ENCODE results near the gene PLSCR1.

The PLSCR1 gene

DNA sequence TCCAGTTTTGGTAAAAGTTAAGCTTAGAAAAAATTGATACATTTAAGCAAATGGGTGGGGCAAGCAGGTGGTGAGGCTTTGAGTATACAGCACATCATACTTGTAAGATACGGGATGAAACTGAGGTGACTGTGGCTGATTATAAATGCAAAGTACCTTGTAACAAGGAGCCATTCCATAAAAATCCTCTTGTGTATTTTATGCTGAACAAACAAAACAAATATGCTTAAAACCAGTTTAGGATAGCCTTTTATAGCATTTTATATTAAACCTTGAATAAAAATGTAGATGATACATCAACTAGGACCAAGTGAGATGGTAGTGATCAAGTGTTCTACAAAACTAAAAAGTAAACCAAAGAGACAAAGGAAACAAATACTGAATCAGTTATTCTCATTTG, 3.4 kb downstream of the PLSCR1 start:
- TF ChIP-seq TOX (CRISPR knock-in tag; IDR thresholded peaks at IDR 0.05; ENCODE audit: borderline replicate concordance): no peak
- no peak for ATAC-seq

DNA sequence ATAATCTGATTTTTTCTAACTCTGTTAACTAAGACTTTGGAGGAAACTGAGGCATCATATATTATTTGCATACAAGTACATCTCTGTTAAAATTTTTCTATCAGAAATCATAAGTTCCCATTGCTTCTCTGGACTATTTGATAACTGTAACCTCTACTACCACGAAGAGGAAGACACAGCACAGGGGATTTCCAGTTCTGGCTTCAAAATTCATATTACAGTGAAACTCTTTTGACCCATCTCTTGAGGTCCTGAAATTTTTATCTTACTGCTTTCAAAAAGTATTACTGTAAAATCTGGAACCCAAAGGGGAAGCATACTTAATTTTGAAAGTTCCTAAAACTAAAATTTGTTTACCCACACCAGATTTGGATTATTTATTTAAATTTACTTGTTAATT, 4.2 kb downstream of the PLSCR1 start:
- no peak for ATAC-seq
- TF ChIP-seq ZNF70 (CRISPR knock-in tag; IDR thresholded peaks at IDR 0.05) (no peak), ZFP30 (CRISPR knock-in tag; IDR thresholded peaks at IDR 0.05) (no peak), ARNTL (CRISPR knock-in tag; IDR thresholded peaks at IDR 0.05; ENCODE audit: borderline replicate concordance, low read depth) (no peak), TCF4 (CRISPR knock-in tag; IDR thresholded peaks at IDR 0.05; ENCODE audit: borderline replicate concordance) (no peak), ZFP3 (CRISPR knock-in tag; IDR thresholded peaks at IDR 0.05) (no peak), ISL1 (CRISPR knock-in tag; IDR thresholded peaks at IDR 0.05) (no peak), RARB (CRISPR knock-in tag; IDR thresholded peaks at IDR 0.05) (no peak), GLIS3 (CRISPR knock-in tag; IDR thresholded peaks at IDR 0.05) (no peak), BACH2 (CRISPR knock-in tag; IDR thresholded peaks at IDR 0.05; ENCODE audit: borderline replicate concordance) (no peak), CSDC2 (CRISPR knock-in tag; IDR thresholded peaks at IDR 0.05) (no peak)
- TF ChIP-seq, protein P1, sequence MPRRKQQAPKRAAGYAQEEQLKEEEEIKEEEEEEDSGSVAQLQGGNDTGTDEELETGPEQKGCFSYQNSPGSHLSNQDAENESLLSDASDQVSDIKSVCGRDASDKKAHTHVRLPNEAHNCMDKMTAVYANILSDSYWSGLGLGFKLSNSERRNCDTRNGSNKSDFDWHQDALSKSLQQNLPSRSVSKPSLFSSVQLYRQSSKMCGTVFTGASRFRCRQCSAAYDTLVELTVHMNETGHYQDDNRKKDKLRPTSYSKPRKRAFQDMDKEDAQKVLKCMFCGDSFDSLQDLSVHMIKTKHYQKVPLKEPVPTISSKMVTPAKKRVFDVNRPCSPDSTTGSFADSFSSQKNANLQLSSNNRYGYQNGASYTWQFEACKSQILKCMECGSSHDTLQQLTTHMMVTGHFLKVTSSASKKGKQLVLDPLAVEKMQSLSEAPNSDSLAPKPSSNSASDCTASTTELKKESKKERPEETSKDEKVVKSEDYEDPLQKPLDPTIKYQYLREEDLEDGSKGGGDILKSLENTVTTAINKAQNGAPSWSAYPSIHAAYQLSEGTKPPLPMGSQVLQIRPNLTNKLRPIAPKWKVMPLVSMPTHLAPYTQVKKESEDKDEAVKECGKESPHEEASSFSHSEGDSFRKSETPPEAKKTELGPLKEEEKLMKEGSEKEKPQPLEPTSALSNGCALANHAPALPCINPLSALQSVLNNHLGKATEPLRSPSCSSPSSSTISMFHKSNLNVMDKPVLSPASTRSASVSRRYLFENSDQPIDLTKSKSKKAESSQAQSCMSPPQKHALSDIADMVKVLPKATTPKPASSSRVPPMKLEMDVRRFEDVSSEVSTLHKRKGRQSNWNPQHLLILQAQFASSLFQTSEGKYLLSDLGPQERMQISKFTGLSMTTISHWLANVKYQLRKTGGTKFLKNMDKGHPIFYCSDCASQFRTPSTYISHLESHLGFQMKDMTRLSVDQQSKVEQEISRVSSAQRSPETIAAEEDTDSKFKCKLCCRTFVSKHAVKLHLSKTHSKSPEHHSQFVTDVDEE (CRISPR knock-in tag; IDR thresholded peaks at IDR 0.05): no peak
- TF ChIP-seq, protein P2, sequence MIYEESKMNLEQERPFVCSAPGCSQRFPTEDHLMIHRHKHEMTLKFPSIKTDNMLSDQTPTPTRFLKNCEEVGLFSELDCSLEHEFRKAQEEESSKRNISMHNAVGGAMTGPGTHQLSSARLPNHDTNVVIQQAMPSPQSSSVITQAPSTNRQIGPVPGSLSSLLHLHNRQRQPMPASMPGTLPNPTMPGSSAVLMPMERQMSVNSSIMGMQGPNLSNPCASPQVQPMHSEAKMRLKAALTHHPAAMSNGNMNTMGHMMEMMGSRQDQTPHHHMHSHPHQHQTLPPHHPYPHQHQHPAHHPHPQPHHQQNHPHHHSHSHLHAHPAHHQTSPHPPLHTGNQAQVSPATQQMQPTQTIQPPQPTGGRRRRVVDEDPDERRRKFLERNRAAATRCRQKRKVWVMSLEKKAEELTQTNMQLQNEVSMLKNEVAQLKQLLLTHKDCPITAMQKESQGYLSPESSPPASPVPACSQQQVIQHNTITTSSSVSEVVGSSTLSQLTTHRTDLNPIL (CRISPR knock-in tag; IDR thresholded peaks at IDR 0.05; ENCODE audit: low read depth): no peak

DNA sequence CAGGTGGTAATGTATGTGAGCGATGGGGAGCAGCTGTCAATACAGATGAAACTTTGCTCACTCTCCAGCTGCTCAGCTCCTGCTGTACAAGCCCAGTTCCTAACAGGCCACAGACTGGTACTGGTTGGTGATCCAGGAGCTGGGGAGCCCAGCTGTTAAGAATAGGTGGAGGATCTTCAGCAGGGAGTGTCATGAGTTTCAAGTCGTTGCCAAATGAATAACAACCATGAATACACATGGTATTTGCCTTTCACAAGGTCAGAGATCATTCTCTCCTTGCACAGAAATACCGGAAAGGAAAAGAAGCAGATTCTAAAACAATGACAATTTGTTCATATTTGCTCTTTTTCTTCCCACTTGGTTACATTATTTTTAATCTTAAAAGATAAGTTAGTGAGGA, 5.1 kb downstream of the PLSCR1 start:
- no peak for ATAC-seq
- TF ChIP-seq TCF4 (CRISPR knock-in tag; IDR thresholded peaks at IDR 0.05; ENCODE audit: borderline replicate concordance) (no peak), GLIS3 (CRISPR knock-in tag; IDR thresholded peaks at IDR 0.05) (no peak), ESRRG (CRISPR knock-in tag; IDR thresholded peaks at IDR 0.05) (no peak), CSDC2 (CRISPR knock-in tag; IDR thresholded peaks at IDR 0.05) (no peak), ZFP3 (CRISPR knock-in tag; IDR thresholded peaks at IDR 0.05) (no peak)
- TF ChIP-seq, protein P2 (CRISPR knock-in tag; IDR thresholded peaks at IDR 0.05; ENCODE audit: low read depth): no peak

DNA sequence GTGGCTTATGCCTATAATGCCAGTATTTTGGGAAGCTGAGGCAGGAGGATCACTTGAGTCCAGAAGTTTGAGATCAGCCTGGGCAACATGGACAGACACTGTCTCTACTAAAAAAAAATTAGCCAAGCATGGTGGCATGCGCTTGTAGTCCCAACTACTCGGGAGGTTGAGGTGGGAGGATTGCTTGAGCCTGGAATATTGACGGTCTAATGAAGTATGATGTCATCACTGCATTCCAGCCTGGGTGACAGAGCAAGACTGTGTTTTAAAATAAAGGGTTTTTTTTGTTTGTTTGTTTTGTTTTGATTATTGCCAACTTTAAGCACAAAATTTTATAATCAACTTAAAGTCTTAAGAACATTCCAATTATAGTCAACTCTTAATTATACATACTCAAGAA, 6.8 kb downstream of the PLSCR1 start:
- no peak for TF ChIP-seq CSDC2 (CRISPR knock-in tag; IDR thresholded peaks at IDR 0.05)
- TF ChIP-seq, protein P3, sequence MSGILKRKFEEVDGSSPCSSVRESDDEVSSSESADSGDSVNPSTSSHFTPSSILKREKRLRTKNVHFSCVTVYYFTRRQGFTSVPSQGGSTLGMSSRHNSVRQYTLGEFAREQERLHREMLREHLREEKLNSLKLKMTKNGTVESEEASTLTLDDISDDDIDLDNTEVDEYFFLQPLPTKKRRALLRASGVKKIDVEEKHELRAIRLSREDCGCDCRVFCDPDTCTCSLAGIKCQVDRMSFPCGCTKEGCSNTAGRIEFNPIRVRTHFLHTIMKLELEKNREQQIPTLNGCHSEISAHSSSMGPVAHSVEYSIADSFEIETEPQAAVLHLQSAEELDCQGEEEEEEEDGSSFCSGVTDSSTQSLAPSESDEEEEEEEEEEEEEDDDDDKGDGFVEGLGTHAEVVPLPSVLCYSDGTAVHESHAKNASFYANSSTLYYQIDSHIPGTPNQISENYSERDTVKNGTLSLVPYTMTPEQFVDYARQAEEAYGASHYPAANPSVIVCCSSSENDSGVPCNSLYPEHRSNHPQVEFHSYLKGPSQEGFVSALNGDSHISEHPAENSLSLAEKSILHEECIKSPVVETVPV (CRISPR knock-in tag; IDR thresholded peaks at IDR 0.05): no peak
- no peak for TF ChIP-seq ZNF8 (CRISPR knock-in tag; IDR thresholded peaks at IDR 0.05)
- no peak for TF ChIP-seq ISL1 (CRISPR knock-in tag; IDR thresholded peaks at IDR 0.05)
- TF ChIP-seq, protein P4, sequence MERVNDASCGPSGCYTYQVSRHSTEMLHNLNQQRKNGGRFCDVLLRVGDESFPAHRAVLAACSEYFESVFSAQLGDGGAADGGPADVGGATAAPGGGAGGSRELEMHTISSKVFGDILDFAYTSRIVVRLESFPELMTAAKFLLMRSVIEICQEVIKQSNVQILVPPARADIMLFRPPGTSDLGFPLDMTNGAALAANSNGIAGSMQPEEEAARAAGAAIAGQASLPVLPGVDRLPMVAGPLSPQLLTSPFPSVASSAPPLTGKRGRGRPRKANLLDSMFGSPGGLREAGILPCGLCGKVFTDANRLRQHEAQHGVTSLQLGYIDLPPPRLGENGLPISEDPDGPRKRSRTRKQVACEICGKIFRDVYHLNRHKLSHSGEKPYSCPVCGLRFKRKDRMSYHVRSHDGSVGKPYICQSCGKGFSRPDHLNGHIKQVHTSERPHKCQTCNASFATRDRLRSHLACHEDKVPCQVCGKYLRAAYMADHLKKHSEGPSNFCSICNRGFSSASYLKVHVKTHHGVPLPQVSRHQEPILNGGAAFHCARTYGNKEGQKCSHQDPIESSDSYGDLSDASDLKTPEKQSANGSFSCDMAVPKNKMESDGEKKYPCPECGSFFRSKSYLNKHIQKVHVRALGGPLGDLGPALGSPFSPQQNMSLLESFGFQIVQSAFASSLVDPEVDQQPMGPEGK (CRISPR knock-in tag; IDR thresholded peaks at IDR 0.05; ENCODE audit: borderline replicate concordance): no peak
- TF ChIP-seq ESRRG (CRISPR knock-in tag; IDR thresholded peaks at IDR 0.05): no peak
- no peak for TF ChIP-seq ZC3H10 (CRISPR knock-in tag; IDR thresholded peaks at IDR 0.05)
- no peak for TF ChIP-seq BACH2 (CRISPR knock-in tag; IDR thresholded peaks at IDR 0.05; ENCODE audit: borderline replicate concordance)
- TF ChIP-seq ZFP3 (CRISPR knock-in tag; IDR thresholded peaks at IDR 0.05): no peak
- TF ChIP-seq TOX (CRISPR knock-in tag; IDR thresholded peaks at IDR 0.05; ENCODE audit: borderline replicate concordance): no peak
- no peak for TF ChIP-seq SNAI2 (CRISPR knock-in tag; IDR thresholded peaks at IDR 0.05)
- TF ChIP-seq ZNF70 (CRISPR knock-in tag; IDR thresholded peaks at IDR 0.05): no peak
- TF ChIP-seq RARB (CRISPR knock-in tag; IDR thresholded peaks at IDR 0.05): no peak
- TF ChIP-seq TCF4 (CRISPR knock-in tag; IDR thresholded peaks at IDR 0.05; ENCODE audit: borderline replicate concordance): no peak
- TF ChIP-seq PPARA (CRISPR knock-in tag; IDR thresholded peaks at IDR 0.05; ENCODE audit: borderline replicate concordance): no peak
- TF ChIP-seq, protein P5, sequence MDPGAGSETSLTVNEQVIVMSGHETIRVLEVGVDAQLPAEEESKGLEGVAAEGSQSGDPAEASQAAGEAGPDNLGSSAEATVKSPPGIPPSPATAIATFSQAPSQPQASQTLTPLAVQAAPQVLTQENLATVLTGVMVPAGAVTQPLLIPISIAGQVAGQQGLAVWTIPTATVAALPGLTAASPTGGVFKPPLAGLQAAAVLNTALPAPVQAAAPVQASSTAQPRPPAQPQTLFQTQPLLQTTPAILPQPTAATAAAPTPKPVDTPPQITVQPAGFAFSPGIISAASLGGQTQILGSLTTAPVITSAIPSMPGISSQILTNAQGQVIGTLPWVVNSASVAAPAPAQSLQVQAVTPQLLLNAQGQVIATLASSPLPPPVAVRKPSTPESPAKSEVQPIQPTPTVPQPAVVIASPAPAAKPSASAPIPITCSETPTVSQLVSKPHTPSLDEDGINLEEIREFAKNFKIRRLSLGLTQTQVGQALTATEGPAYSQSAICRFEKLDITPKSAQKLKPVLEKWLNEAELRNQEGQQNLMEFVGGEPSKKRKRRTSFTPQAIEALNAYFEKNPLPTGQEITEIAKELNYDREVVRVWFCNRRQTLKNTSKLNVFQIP (CRISPR knock-in tag; IDR thresholded peaks at IDR 0.05; ENCODE audit: borderline replicate concordance, low read depth): no peak
- no peak for TF ChIP-seq ZNF565 (CRISPR knock-in tag; conservative IDR thresholded peaks at IDR 0.05; ENCODE audit: low read depth)
- no peak for TF ChIP-seq ARNTL (CRISPR knock-in tag; IDR thresholded peaks at IDR 0.05; ENCODE audit: borderline replicate concordance, low read depth)
- no peak for TF ChIP-seq GLIS3 (CRISPR knock-in tag; IDR thresholded peaks at IDR 0.05)
- ATAC-seq: no peak
